Ascending aorta (tissue), 2 donors: ENCODE data around the gene NYAP1. TPM values are rescaled to one million over a fixed set of nuclear protein-coding genes. Genes with fewer than 3 reads are reported as not detected.
"Not testable (repeated sequence)": the region's sequence is repeated elsewhere in the genome, so short reads cannot be mapped to it uniquely, and the experiment has no call there.

Experiments used
- DNase-seq, 2 donors: peaks; one replicate each; pipeline ENCODE4 v3.0.0-alpha.2; 2019; ENCODE audit warnings: low spot score in 2 of 2
- H3K27ac ChIP-seq, 2 donors: fragments of 200-600 bp; sonication (generic); one replicate each; pipeline ENCODE4 v1.5.1; 2016 to 2017; ENCODE audit warnings: mild to moderate bottlenecking in 1 of 2
- H3K27me3 ChIP-seq: fragments of 200-600 bp; sonication (generic); one replicate; pipeline ENCODE4 v1.5.1; 2017
- H3K36me3 ChIP-seq, 2 donors: fragments of 200-600 bp; sonication (generic); one replicate each; pipeline ENCODE4 v1.5.1; 2016
- H3K4me1 ChIP-seq, 2 donors: fragments of 200-600 bp; sonication (generic); one replicate each; pipeline ENCODE4 v1.5.1; 2016 to 2017; ENCODE audit warnings: mild to moderate bottlenecking in 1 of 2
- H3K4me3 ChIP-seq, 2 donors: fragments of 200-600 bp; sonication (generic); one replicate each; pipeline ENCODE4 v1.5.1; 2016 to 2017; ENCODE audit warnings: mild to moderate bottlenecking in 1 of 2
- H3K9me3 ChIP-seq, 2 donors: fragments of 200-600 bp; sonication (generic); one replicate each; pipeline ENCODE4 v1.5.1; 2016
- intact Hi-C: fragments of 100-400 bp; cut with DNase I; formaldehyde crosslinking; loops from one replicate; pipeline ENCODE4 v1.15.1; 2023
- total RNA-seq: library from RNA; depleted of rRNA; stranded (reverse); fragments of >200 nt; gene quantifications from one replicate; pipeline ENCODE4 v1.1.0, GENCODE V29; 2016
- TF ChIP-seq, protein P1 (sequence below), 3 experiments: fragments of 200-600 bp in 2 of 3; fragments of 450-650 bp in 1 of 3; sonication (generic) in 2 of 3; IDR thresholded peaks; one replicate each; pipeline ENCODE4 v1.5.1; 2016 to 2019; ENCODE audit warnings: antibody characterized with exemption in 3 of 3, mild to moderate bottlenecking in 1 of 3, moderate library complexity in 1 of 3

NYAP1 gene
- total RNA-seq, 1 donor from 2014 or later = 0.96 TPM

DNA sequence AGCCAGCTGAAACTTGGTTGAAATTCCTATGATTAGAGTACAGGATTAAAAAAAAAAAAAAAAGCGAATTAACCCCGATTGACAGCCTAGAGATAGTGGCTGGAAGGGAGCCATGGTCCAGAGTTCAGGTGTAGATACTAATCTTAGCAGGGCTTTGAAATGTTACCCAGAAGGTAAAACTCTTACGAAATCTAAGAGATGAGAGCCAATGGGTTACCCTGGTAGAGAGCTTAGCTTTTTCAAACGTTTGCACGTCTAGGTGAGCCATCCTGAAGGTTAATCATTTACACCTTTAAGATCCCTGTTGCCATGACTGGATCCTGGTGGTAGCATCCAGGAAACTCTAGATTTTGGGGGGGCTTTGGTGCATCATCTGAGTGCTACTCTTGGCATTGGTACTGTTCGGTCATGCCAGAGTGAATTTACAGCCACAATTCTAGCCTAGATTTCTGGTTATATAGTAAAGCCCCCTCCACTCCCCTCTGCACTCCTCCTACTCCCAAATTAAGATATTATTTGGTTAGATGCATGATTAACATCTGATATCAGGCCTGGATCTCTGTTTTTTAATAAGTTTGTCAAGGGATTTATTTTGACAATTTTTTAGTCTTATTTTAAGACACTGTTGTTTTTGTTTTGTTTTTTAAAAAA lies 56.5 kb downstream of the NYAP1 start:
- Histone ChIP-seq H3K9me3 (no peaks in the 10 kb centered on the region), H3K27ac (no peak overlapping the region), H3K36me3 (no peaks in the 10 kb centered on the region), H3K27me3 (no peaks in the 10 kb centered on the region), H3K4me1 (peaks cover 12 to 31% of the 10 kb centered on the region in 2 donors), H3K4me3 (peak overlapping the region; percentile 97 to 98)
- TF ChIP-seq, protein P1, sequence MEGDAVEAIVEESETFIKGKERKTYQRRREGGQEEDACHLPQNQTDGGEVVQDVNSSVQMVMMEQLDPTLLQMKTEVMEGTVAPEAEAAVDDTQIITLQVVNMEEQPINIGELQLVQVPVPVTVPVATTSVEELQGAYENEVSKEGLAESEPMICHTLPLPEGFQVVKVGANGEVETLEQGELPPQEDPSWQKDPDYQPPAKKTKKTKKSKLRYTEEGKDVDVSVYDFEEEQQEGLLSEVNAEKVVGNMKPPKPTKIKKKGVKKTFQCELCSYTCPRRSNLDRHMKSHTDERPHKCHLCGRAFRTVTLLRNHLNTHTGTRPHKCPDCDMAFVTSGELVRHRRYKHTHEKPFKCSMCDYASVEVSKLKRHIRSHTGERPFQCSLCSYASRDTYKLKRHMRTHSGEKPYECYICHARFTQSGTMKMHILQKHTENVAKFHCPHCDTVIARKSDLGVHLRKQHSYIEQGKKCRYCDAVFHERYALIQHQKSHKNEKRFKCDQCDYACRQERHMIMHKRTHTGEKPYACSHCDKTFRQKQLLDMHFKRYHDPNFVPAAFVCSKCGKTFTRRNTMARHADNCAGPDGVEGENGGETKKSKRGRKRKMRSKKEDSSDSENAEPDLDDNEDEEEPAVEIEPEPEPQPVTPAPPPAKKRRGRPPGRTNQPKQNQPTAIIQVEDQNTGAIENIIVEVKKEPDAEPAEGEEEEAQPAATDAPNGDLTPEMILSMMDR (IDR thresholded peaks at IDR 0.05) = no peak
- no peak for DNase-seq
- intact Hi-C loops = loop anchor here (10.0 kb wide), 1 partner anchor 315 kb away; the partner anchor contains the start of gene SLC12A9

DNA sequence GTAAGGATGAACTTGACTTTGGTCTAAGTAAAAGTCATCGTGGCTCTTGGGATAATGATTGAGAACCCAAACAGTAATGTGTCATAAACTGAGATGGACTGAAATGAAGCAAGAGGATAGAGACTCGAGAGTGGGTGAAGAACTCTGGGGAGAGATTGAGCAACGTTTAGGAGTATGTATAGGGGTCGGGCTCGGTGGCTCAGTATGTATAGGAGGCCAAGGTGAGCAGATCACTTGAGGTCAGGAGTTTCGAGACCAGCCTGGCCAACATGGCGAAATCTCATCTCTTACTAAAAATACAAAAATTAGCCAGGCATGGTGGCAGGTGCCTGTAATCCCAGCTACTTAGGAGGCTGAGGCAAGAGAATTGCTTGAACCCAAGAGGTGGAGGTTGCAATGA lies 57.6 kb downstream of the NYAP1 start:
- not testable (repeated sequence) for H3K27me3 ChIP-seq, H3K27ac ChIP-seq, H3K4me3 ChIP-seq, H3K36me3 ChIP-seq, DNase-seq, H3K9me3 ChIP-seq
- intact Hi-C loops = loop anchor here (10.0 kb wide), 1 partner anchor 313 kb away; the partner anchor contains the start of gene SLC12A9
- H3K4me1 ChIP-seq = peaks cover 17 to 39% of the 10 kb centered on the region in 2 donors

DNA sequence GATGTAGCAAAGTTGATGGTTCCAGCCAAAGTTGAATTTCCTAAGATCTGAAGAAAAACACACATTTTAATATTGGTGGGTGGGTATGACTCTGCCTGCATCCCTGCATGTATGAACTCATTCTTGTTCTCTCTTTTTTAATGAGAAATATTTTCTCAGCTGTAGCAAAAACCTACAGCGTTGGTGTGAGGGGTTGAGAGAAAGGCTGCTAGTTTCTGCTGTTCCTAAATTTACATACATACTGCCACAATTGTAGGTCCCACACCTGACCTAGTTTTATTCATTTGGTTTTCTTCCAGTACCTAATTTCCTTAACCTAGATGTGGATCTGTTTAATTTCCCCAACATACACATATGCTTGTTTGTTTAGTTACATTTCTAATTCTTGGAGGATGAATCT lies 59.9 kb downstream of the NYAP1 start:
- H3K4me1 ChIP-seq = peaks cover 26 to 58% of the 10 kb centered on the region in 2 donors
- intact Hi-C loops = loop anchor here (10.0 kb wide), 1 partner anchor 311 kb away; the partner anchor contains the start of gene SLC12A9
- H3K27ac ChIP-seq = peak overlapping the region; percentile 91 to 94

DNA sequence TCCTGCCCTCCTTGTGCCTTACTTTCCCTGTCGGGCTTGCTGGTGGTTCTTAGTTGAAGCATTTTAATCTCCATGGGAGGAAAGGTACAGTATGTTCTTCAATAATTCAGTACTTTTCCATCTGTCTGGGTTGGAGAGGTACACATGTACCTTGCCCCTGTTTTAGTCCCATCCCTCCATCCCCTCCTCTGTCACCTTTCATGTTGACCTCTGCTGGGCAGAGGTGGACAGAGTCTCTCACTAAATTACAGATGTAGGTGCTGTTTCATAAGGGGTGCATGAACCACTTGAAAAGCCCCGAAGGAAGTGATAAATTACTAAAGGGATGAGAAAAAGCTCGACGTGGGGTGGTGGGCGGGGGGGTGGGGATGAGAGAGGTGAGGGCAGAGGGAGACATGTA lies 60.7 kb downstream of the NYAP1 start:
- Histone ChIP-seq H3K27ac (peak overlapping the region; percentile 91 to 94), H3K9me3 (no peaks in the 10 kb centered on the region), H3K36me3 (peaks cover 0 to 2% of the 10 kb centered on the region in 2 donors), H3K27me3 (no peaks in the 10 kb centered on the region), H3K4me1 (peaks cover 28 to 57% of the 10 kb centered on the region in 2 donors), H3K4me3 (peak overlapping the region in 1 of 2 donors; percentile 14)
- intact Hi-C loops = loop anchor here (10.0 kb wide), 1 partner anchor 310 kb away; the partner anchor contains the start of gene SLC12A9
- TF ChIP-seq, protein P1 (IDR thresholded peaks at IDR 0.05) = no peak
- no peak for DNase-seq

More for the DNA sequence above, 59.9 kb downstream of the NYAP1 start:
- Histone ChIP-seq H3K27me3 (no peaks in the 10 kb centered on the region), H3K36me3 (no peaks in the 10 kb centered on the region), H3K4me3 (no peak overlapping the region), H3K9me3 (no peaks in the 10 kb centered on the region)
- no peak for DNase-seq
- TF ChIP-seq, protein P1 (IDR thresholded peaks at IDR 0.05) = no peak

Other genes starting within 250 kb of the NYAP1 start
- not detected for gene SPDYE3, start 176.2 kb upstream of the NYAP1 start, total RNA-seq
- 67.2 TPM for gene PILRB, start 125.8 kb upstream of the NYAP1 start, total RNA-seq
- 25.8 TPM for gene PILRA, start 110.4 kb upstream of the NYAP1 start, total RNA-seq
- gene ZCWPW1, start 55.2 kb upstream of the NYAP1 start, total RNA-seq = not detected
- 32.9 TPM for gene MEPCE, start 54.1 kb upstream of the NYAP1 start, total RNA-seq
- 35.2 TPM for gene PPP1R35, start 47.4 kb upstream of the NYAP1 start, total RNA-seq
- not detected for gene SPACDR, start 19.7 kb upstream of the NYAP1 start, total RNA-seq
- 68.2 TPM for gene TSC22D4, start 4.7 kb upstream of the NYAP1 start, total RNA-seq
- gene AGFG2, start 55.3 kb downstream of the NYAP1 start, total RNA-seq = 30.0 TPM
- gene SAP25, start 90.0 kb downstream of the NYAP1 start, total RNA-seq = 11.8 TPM
- gene LRCH4, start 102.2 kb downstream of the NYAP1 start, total RNA-seq = 113 TPM
- gene FBXO24, start 102.4 kb downstream of the NYAP1 start, total RNA-seq = not detected
- gene PCOLCE, start 118.4 kb downstream of the NYAP1 start, total RNA-seq = 124 TPM
- gene MOSPD3, start 128.6 kb downstream of the NYAP1 start, total RNA-seq = 11.0 TPM
- not detected for gene TFR2, start 157.6 kb downstream of the NYAP1 start, total RNA-seq
- gene ACTL6B, start 172.5 kb downstream of the NYAP1 start, total RNA-seq = not detected
- gene GNB2, start 189.8 kb downstream of the NYAP1 start, total RNA-seq = 500 TPM
- 31.1 TPM for gene GIGYF1, start 210.3 kb downstream of the NYAP1 start, total RNA-seq
- 44.0 TPM for gene POP7, start 222.2 kb downstream of the NYAP1 start, total RNA-seq
- not detected for gene EPO, start 236.5 kb downstream of the NYAP1 start, total RNA-seq
- gene ZAN, start 249.7 kb downstream of the NYAP1 start, total RNA-seq = not detected